ENCODE measurements around the gene MORF4L2.

The MORF4L2 gene

GRCh38 chrX:103686199-103687072 is at the start of gene MORF4L2:
TSS of gene MORF4L2 (minus strand) at chrX:103686699. CDS start at chrX:103677027, 9,672 bp downstream.
- peak within 1 kb of the TSS; percentile 85 for H3K4me3 Mint-ChIP-seq

GRCh38 chrX:103734125-103734760 is 47.7 kb upstream of the MORF4L2 start:
- Mint-ChIP-seq H3K9me3 (no peaks in the 10 kb centered on the region), H3K27ac (no peak overlapping the region), H3K36me3 (ENCODE audit: low read depth) (no peaks in the 10 kb centered on the region), H3K4me1 (ENCODE audit: low read depth) (peaks cover 8% of the 10 kb centered on the region), H3K4me3 (no peak overlapping the region), H3K27me3 (ENCODE audit: low read depth) (peaks cover 8% of the 10 kb centered on the region)

More at GRCh38 chrX:103686199-103687072, at the start of gene MORF4L2:
- Mint-ChIP-seq H3K4me1 (ENCODE audit: low read depth) (peaks cover 8% of the 10 kb centered on the region), H3K27me3 (ENCODE audit: low read depth) (no peaks in the 10 kb centered on the region), H3K36me3 (ENCODE audit: low read depth) (peaks cover 10% of the 10 kb centered on the region), H3K27ac (peak within 1 kb of the TSS; percentile 88), H3K9me3 (no peaks in the 10 kb centered on the region)

GRCh38 chrX:103733017-103733416 is 46.5 kb upstream of the MORF4L2 start:
- peaks cover 8% of the 10 kb centered on the region for H3K4me1 Mint-ChIP-seq (ENCODE audit: low read depth)
- H3K27ac Mint-ChIP-seq: no peak overlapping the region
- H3K36me3 Mint-ChIP-seq (ENCODE audit: low read depth): no peaks in the 10 kb centered on the region

GRCh38 chrX:103730796-103731493 is 44.4 kb upstream of the MORF4L2 start:
- Mint-ChIP-seq H3K4me1 (ENCODE audit: low read depth) (peaks cover 8% of the 10 kb centered on the region), H3K36me3 (ENCODE audit: low read depth) (no peaks in the 10 kb centered on the region), H3K4me3 (no peak overlapping the region), H3K27ac (no peak overlapping the region), H3K9me3 (no peaks in the 10 kb centered on the region), H3K27me3 (ENCODE audit: low read depth) (peaks cover 8% of the 10 kb centered on the region)

More at GRCh38 chrX:103733017-103733416, 46.5 kb upstream of the MORF4L2 start:
- Mint-ChIP-seq H3K4me3 (no peak overlapping the region), H3K9me3 (no peaks in the 10 kb centered on the region), H3K27me3 (ENCODE audit: low read depth) (peaks cover 8% of the 10 kb centered on the region)

- Mint-ChIP-seq H3K4me1 (ENCODE audit: low read depth) (peaks cover 8% of the 10 kb centered on the region), H3K36me3 (ENCODE audit: low read depth) (no peaks in the 10 kb centered on the region), H3K4me3 (no peak overlapping the region), H3K27me3 (ENCODE audit: low read depth) (peaks cover 8% of the 10 kb centered on the region), H3K27ac (no peak overlapping the region), H3K9me3 (no peaks in the 10 kb centered on the region)
Measured at GRCh38 chrX:103730147-103730795, 43.8 kb upstream of the MORF4L2 start.

GRCh38 chrX:103729015-103729414 is 42.5 kb upstream of the MORF4L2 start:
- Mint-ChIP-seq H3K9me3 (no peaks in the 10 kb centered on the region), H3K4me1 (ENCODE audit: low read depth) (peaks cover 4% of the 10 kb centered on the region), H3K4me3 (no peak overlapping the region), H3K36me3 (ENCODE audit: low read depth) (no peaks in the 10 kb centered on the region), H3K27me3 (ENCODE audit: low read depth) (peaks cover 8% of the 10 kb centered on the region), H3K27ac (no peak overlapping the region)

GRCh38 chrX:103727115-103727514 is 40.6 kb upstream of the MORF4L2 start:
- Mint-ChIP-seq H3K4me1 (ENCODE audit: low read depth) (peaks cover 4% of the 10 kb centered on the region), H3K9me3 (no peaks in the 10 kb centered on the region), H3K4me3 (no peak overlapping the region), H3K36me3 (ENCODE audit: low read depth) (no peaks in the 10 kb centered on the region), H3K27me3 (ENCODE audit: low read depth) (peaks cover 3% of the 10 kb centered on the region), H3K27ac (no peak overlapping the region)

GRCh38 chrX:103726477-103726876 is 40.0 kb upstream of the MORF4L2 start:
- H3K27ac Mint-ChIP-seq: no peak overlapping the region
- no peaks in the 10 kb centered on the region for H3K36me3 Mint-ChIP-seq (ENCODE audit: low read depth)
- H3K4me3 Mint-ChIP-seq: no peak overlapping the region
- H3K9me3 Mint-ChIP-seq: no peaks in the 10 kb centered on the region
- H3K4me1 Mint-ChIP-seq (ENCODE audit: low read depth): peaks cover 4% of the 10 kb centered on the region
- no peaks in the 10 kb centered on the region for H3K27me3 Mint-ChIP-seq (ENCODE audit: low read depth)

GRCh38 chrX:103722505-103722904 is 36.0 kb upstream of the MORF4L2 start:
- H3K27ac Mint-ChIP-seq: no peak overlapping the region

GRCh38 chrX:103718120-103718519 is 31.6 kb upstream of the MORF4L2 start:
- H3K9me3 Mint-ChIP-seq: no peaks in the 10 kb centered on the region
- no peak overlapping the region for H3K27ac Mint-ChIP-seq
- H3K4me3 Mint-ChIP-seq: no peak overlapping the region
- H3K27me3 Mint-ChIP-seq (ENCODE audit: low read depth): peaks cover 8% of the 10 kb centered on the region
- no peaks in the 10 kb centered on the region for H3K36me3 Mint-ChIP-seq (ENCODE audit: low read depth)
- H3K4me1 Mint-ChIP-seq (ENCODE audit: low read depth): no peaks in the 10 kb centered on the region

More at GRCh38 chrX:103722505-103722904, 36.0 kb upstream of the MORF4L2 start:
- Mint-ChIP-seq H3K9me3 (no peaks in the 10 kb centered on the region), H3K4me3 (no peak overlapping the region), H3K27me3 (ENCODE audit: low read depth) (no peaks in the 10 kb centered on the region), H3K4me1 (ENCODE audit: low read depth) (no peaks in the 10 kb centered on the region), H3K36me3 (ENCODE audit: low read depth) (no peaks in the 10 kb centered on the region)

GRCh38 chrX:103716962-103717361 is 30.5 kb upstream of the MORF4L2 start:
- H3K4me1 Mint-ChIP-seq (ENCODE audit: low read depth): no peaks in the 10 kb centered on the region
- H3K4me3 Mint-ChIP-seq: no peak overlapping the region
- no peak overlapping the region for H3K27ac Mint-ChIP-seq
- H3K27me3 Mint-ChIP-seq (ENCODE audit: low read depth): peaks cover 8% of the 10 kb centered on the region
- no peaks in the 10 kb centered on the region for H3K9me3 Mint-ChIP-seq
- H3K36me3 Mint-ChIP-seq (ENCODE audit: low read depth): no peaks in the 10 kb centered on the region

- Mint-ChIP-seq H3K4me1 (ENCODE audit: low read depth) (peaks cover 3% of the 10 kb centered on the region), H3K27ac (peak within 1 kb of the TSS; percentile 29), H3K27me3 (ENCODE audit: low read depth) (no peaks in the 10 kb centered on the region), H3K36me3 (ENCODE audit: low read depth) (no peaks in the 10 kb centered on the region), H3K9me3 (no peaks in the 10 kb centered on the region), H3K4me3 (no peak within 1 kb of the TSS)
Measured at GRCh38 chrX:103710609-103711008, 24.1 kb upstream of the MORF4L2 start, which contains the start of gene TMEM31. TSS of gene TMEM31 (plus strand) at chrX:103710909. CDS start at chrX:103712259, 1,350 bp downstream.

- Mint-ChIP-seq H3K27ac (no peak overlapping the region), H3K27me3 (ENCODE audit: low read depth) (peaks cover 5% of the 10 kb centered on the region), H3K4me3 (no peak overlapping the region), H3K9me3 (no peaks in the 10 kb centered on the region), H3K36me3 (ENCODE audit: low read depth) (no peaks in the 10 kb centered on the region), H3K4me1 (ENCODE audit: low read depth) (no peaks in the 10 kb centered on the region)
Measured at GRCh38 chrX:103704863-103705262, 18.4 kb upstream of the MORF4L2 start.

- Mint-ChIP-seq H3K27ac (no peak overlapping the region), H3K36me3 (ENCODE audit: low read depth) (no peaks in the 10 kb centered on the region), H3K4me3 (no peak overlapping the region), H3K27me3 (ENCODE audit: low read depth) (peaks cover 5% of the 10 kb centered on the region), H3K4me1 (ENCODE audit: low read depth) (no peaks in the 10 kb centered on the region), H3K9me3 (no peaks in the 10 kb centered on the region)
Measured at GRCh38 chrX:103699243-103699642, 12.7 kb upstream of the MORF4L2 start.
